Ascending aorta (tissue), 2 donors: ENCODE measurements around the gene MTLN. TPM values are rescaled to one million over a fixed set of nuclear protein-coding genes. Genes with fewer than 3 reads are reported as not detected.
"Not testable (repeated sequence)": the region's sequence is repeated elsewhere in the genome, so short reads cannot be mapped to it uniquely, and the experiment has no call there.

ENCODE experiments used
- DNase-seq, 2 donors: peaks; one replicate each; pipeline ENCODE4 v3.0.0-alpha.2; 2019; ENCODE audit warnings: low spot score in 2 of 2
- H3K27ac ChIP-seq, 2 donors: fragments of 200-600 bp; sonication (generic); one replicate each; pipeline ENCODE4 v1.5.1; 2016 to 2017; ENCODE audit warnings: mild to moderate bottlenecking in 1 of 2
- H3K27me3 ChIP-seq: fragments of 200-600 bp; sonication (generic); one replicate; pipeline ENCODE4 v1.5.1; 2017
- H3K36me3 ChIP-seq, 2 donors: fragments of 200-600 bp; sonication (generic); one replicate each; pipeline ENCODE4 v1.5.1; 2016
- H3K4me1 ChIP-seq, 2 donors: fragments of 200-600 bp; sonication (generic); one replicate each; pipeline ENCODE4 v1.5.1; 2016 to 2017; ENCODE audit warnings: mild to moderate bottlenecking in 1 of 2
- H3K4me3 ChIP-seq, 2 donors: fragments of 200-600 bp; sonication (generic); one replicate each; pipeline ENCODE4 v1.5.1; 2016 to 2017; ENCODE audit warnings: mild to moderate bottlenecking in 1 of 2
- H3K9me3 ChIP-seq, 2 donors: fragments of 200-600 bp; sonication (generic); one replicate each; pipeline ENCODE4 v1.5.1; 2016
- CTCF ChIP-seq, 3 experiments: fragments of 200-600 bp in 2 of 3; fragments of 450-650 bp in 1 of 3; sonication (generic) in 2 of 3; IDR thresholded peaks; one replicate each; pipeline ENCODE4 v1.5.1; 2016 to 2019; ENCODE audit warnings: antibody characterized with exemption in 3 of 3, mild to moderate bottlenecking in 1 of 3, moderate library complexity in 1 of 3
- intact Hi-C: fragments of 100-400 bp; cut with DNase I; formaldehyde crosslinking; loops from one replicate; pipeline ENCODE4 v1.15.1; 2023
- total RNA-seq: library from RNA; depleted of rRNA; stranded (reverse); fragments of >200 nt; gene quantifications from one replicate; pipeline ENCODE4 v1.1.0, GENCODE V29; 2016

MTLN gene
- 381 TPM for total RNA-seq

- Histone ChIP-seq H3K36me3 (peaks cover 0 to 4% of the 10 kb centered on the region in 2 donors), H3K4me1 (peaks cover 0 to 6% of the 10 kb centered on the region in 2 donors), H3K27me3 (no peaks in the 10 kb centered on the region), H3K9me3 (no peaks in the 10 kb centered on the region), H3K4me3 (peak within 1 kb of the TSS; percentile 67 to 77), H3K27ac (peak within 1 kb of the TSS; percentile 76 to 78)
- no peak for TF ChIP-seq CTCF (IDR thresholded peaks at IDR 0.05)
- intact Hi-C loops = no loop called here
- peak; percentile 39 to 85 for DNase-seq
Measured at GRCh38 chr2:110211938-110212858, at the start of gene MTLN. TSS of gene MTLN (minus strand) at chr2:110212547. CDS start at chr2:110212525, 22 bp downstream.

- H3K36me3 ChIP-seq, H3K4me1 ChIP-seq, DNase-seq, H3K27ac ChIP-seq, H3K9me3 ChIP-seq, H3K27me3 ChIP-seq, intact Hi-C loops, H3K4me3 ChIP-seq: not testable (repeated sequence)
Measured at GRCh38 chr2:110261910-110262309, 49.6 kb upstream of the MTLN start.

- H3K36me3 ChIP-seq, intact Hi-C loops, H3K4me3 ChIP-seq, DNase-seq, H3K9me3 ChIP-seq, H3K27ac ChIP-seq, H3K4me1 ChIP-seq, H3K27me3 ChIP-seq: not testable (repeated sequence)
Measured at GRCh38 chr2:110248081-110248795, 35.9 kb upstream of the MTLN start.

GRCh38 chr2:110245488-110246435, 33.4 kb upstream of the MTLN start:
- H3K9me3 ChIP-seq, H3K27ac ChIP-seq, intact Hi-C loops: not testable (repeated sequence)

DNA sequence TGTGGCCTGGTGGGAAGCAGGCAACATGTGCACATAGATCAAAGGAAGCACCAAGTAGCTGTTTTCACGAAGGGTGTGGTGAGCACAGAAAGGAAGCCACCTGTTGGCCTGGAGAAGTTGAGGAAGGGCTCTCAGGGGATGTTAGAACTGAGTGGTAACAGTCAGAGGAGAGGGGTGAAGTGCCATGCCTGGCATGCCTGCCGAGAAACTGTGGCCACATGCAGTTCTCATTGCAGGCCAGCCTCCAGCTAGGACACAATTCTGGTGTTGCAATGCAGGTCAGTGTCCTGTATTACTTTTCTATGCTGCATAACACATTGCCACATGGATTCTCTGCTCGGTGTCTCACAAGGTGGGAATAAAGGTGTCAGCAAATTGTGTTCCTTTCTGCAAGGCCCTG, 30.9 kb upstream of the MTLN start:
- H3K4me1 ChIP-seq, H3K9me3 ChIP-seq, H3K4me3 ChIP-seq, DNase-seq, intact Hi-C loops, H3K27me3 ChIP-seq, H3K27ac ChIP-seq, H3K36me3 ChIP-seq: not testable (repeated sequence)

More at GRCh38 chr2:110245488-110246435, 33.4 kb upstream of the MTLN start:
- H3K27me3 ChIP-seq, H3K36me3 ChIP-seq, H3K4me1 ChIP-seq, H3K4me3 ChIP-seq, DNase-seq: not testable (repeated sequence)

DNA sequence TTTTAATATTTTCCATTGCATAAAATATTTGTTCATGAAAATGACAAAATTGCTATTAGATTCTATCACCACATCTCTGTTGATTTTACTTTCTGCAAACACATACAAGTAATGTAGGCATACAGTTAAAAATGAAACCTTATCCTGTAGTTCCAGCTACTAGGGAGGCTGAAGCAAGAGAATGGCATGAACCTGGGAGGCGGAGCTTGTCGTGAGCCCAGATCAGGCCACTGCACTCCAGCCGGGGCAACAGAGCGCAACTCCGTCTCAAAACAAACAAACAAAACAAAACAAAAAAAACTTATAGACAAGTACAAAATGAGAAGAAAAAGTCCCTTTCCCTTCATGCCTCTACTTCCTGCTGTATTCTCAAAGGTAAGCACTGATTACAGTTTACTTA, 22.2 kb upstream of the MTLN start:
- H3K4me3 ChIP-seq, H3K4me1 ChIP-seq, H3K27me3 ChIP-seq, H3K9me3 ChIP-seq, H3K36me3 ChIP-seq, DNase-seq, H3K27ac ChIP-seq, intact Hi-C loops: not testable (repeated sequence)

DNA sequence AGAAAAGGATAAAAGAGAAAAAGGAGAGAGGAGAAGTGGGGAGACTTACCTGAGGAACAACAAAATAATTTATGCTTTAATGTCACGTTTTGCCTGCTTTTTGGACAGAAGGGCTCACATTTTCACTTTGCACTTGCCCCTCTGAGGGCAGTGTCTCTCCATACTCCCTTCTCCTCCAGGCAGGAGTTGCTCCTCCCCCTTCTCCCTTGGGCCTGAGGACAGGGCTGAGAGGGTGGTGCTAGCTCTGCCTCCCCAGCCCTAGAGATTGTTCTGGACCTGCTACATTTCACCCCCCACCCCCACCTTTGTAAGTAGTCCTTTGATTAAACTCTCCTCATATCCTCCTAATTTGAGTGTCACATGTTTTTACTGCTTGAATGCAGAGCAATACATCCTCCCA, 17.5 kb upstream of the MTLN start:
- intact Hi-C loops, DNase-seq: not testable (repeated sequence)

GRCh38 chr2:110222626-110223025, 10.3 kb upstream of the MTLN start:
- H3K9me3 ChIP-seq, intact Hi-C loops, H3K4me3 ChIP-seq, H3K4me1 ChIP-seq, H3K36me3 ChIP-seq, H3K27ac ChIP-seq, H3K27me3 ChIP-seq, DNase-seq: not testable (repeated sequence)

More for the DNA sequence above, 17.5 kb upstream of the MTLN start:
- not testable (repeated sequence) for H3K36me3 ChIP-seq, H3K4me3 ChIP-seq, H3K27ac ChIP-seq, H3K4me1 ChIP-seq, H3K27me3 ChIP-seq, H3K9me3 ChIP-seq
